AG10803 (cell line): ENCODE measurements around the gene ARHGAP33.

Experiments used
- DNase-seq: peaks from one replicate; pipeline ENCODE4 v3.0.0; 2010; ENCODE audit warnings: low read depth
- H3K4me3 ChIP-seq: 2 replicates; pipeline ENCODE4 v1.5.1; 2011; ENCODE audit warnings: mild to moderate bottlenecking, low read length, control low read depth
- CTCF ChIP-seq: conservative IDR thresholded peaks from 2 replicates; pipeline ENCODE4 v1.5.1; 2011; ENCODE audit warnings: mild to moderate bottlenecking, low read length, control low read depth, inconsistent platforms

ARHGAP33 gene

GRCh38 chr19:35736913-35737886 lies 38.2 kb upstream of the ARHGAP33 start:
- H3K4me3 ChIP-seq: no peak overlapping the region
- TF ChIP-seq CTCF: no peak; the same call in 1 of the 2 replicates
- DNase-seq: no peak

- no peak for DNase-seq
- TF ChIP-seq CTCF: no peak
- no peak overlapping the region for H3K4me3 ChIP-seq
Observed at GRCh38 chr19:35738021-35738886, 37.1 kb upstream of the ARHGAP33 start.

GRCh38 chr19:35738887-35739229 lies 36.5 kb upstream of the ARHGAP33 start:
- no peak for TF ChIP-seq CTCF
- H3K4me3 ChIP-seq: no peak overlapping the region
- DNase-seq: no peak

GRCh38 chr19:35739275-35740107 lies 35.9 kb upstream of the ARHGAP33 start:
- peak overlapping the region; percentile 67 for H3K4me3 ChIP-seq
- DNase-seq: no peak
- TF ChIP-seq CTCF: no peak

GRCh38 chr19:35740108-35740422 lies 35.3 kb upstream of the ARHGAP33 start:
- no peak for DNase-seq
- TF ChIP-seq CTCF: no peak
- peak overlapping the region; percentile 67 for H3K4me3 ChIP-seq

- DNase-seq: peak; percentile 94
- TF ChIP-seq CTCF: peak; percentile 26
- peak overlapping the region; percentile 72 for H3K4me3 ChIP-seq
Observed at GRCh38 chr19:35740423-35741202, 34.8 kb upstream of the ARHGAP33 start.
